ENCODE measurements around the gene ELMO2.

DNA sequence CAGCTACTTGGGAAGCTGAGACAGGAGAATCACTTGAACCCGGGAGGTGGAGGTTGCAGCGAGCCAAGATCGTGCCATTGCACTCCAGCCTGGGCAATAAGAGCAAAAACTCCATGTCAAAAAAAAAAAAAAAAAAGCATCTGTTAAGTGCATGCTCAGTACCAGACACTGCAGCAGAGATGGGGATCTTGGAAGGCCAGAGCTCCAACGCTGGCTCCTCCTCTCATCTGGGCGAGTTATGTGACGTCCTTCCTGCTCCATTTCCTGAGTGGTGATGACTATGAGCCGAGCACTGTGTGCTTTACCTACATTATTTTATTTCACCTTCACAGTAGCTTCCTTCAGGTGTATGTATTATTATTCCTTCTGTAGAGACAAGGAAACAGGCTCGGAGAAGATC lies 59.6 kb downstream of the ELMO2 start:
- TF ChIP-seq SUZ12 (IDR thresholded peaks at IDR 0.05; ENCODE audit: extremely low read depth, insufficient read depth, insufficient read length) (no peak), YY1 (IDR thresholded peaks at IDR 0.05; ENCODE audit: insufficient read depth, insufficient read length) (no peak), ZNF274 (IDR thresholded peaks at IDR 0.05; ENCODE audit: low read depth, low read length) (no peak)
